ENCODE results near the gene MAPK8. TPM values are rescaled to one million over a fixed set of nuclear protein-coding genes. Genes with fewer than 3 reads are reported as not detected.
A peak's percentile ranks its signal among the peaks of the same experiment; 100 is the strongest.

Gene MAPK8
- total RNA-seq (2022) (55.7 and 63.4 TPM in 2 replicates), Bru-seq, nascent RNA (percentile 90 among the genes with signal in this experiment), BruChase-seq, experiment 1, labeled RNA remaining after a 6-hour chase (percentile 79 among the genes with signal in this experiment), BruChase-seq, experiment 2, labeled RNA remaining after a 2-hour chase (percentile 84 among the genes with signal in this experiment)
- long read RNA-seq, partial matches to known transcripts, result 0 of 10 reads
- long read RNA-seq, other reads (novel, unspliced or antisense), result 10 of 10 reads

- peaks cover 27% of the 10 kb centered on the region for H3K4me1 Mint-ChIP-seq (ENCODE audit: low read depth, unreplicated experiment)
- BruUV-seq (replicated peaks), result no TSS peak
- peak; percentile 96 for DNase-seq
- peaks cover 16% of the 10 kb centered on the region for H3K27me3 Mint-ChIP-seq (ENCODE audit: unreplicated experiment)
- no peak for TF ChIP-seq CTCF (IDR thresholded peaks at IDR 0.05; ENCODE audit: unreplicated experiment)
- H3K36me3 Mint-ChIP-seq (ENCODE audit: insufficient read depth, unreplicated experiment), result peaks cover 23% of the 10 kb centered on the region
- H3K4me3 Mint-ChIP-seq (ENCODE audit: low read depth, unreplicated experiment), result peak within 1 kb of the TSS; percentile 78
- CTCF ChIA-PET, result interaction anchor here (1.1 kb wide), 1 partner anchor 26 kb away, joined by 4 read pairs; no protein-coding TSS in a partner anchor
- intact Hi-C loops (cut with micrococcal nuclease; ENCODE audit: unreplicated experiment), result no loop called here
- H3K27ac Mint-ChIP-seq (ENCODE audit: unreplicated experiment), result peak within 1 kb of the TSS; percentile 16
- H3K9me3 Mint-ChIP-seq (ENCODE audit: low read depth, unreplicated experiment), result no peaks in the 10 kb centered on the region
These were observed at the start of gene MAPK8 for GRCh38 chr10:48306265-48306869. MAPK8 (plus strand) TSS chr10:48306677; CDS start chr10:48401661, 94,984 bp downstream.

GRCh38 chr10:48257407-48257961, 49.0 kb upstream of the MAPK8 start:
- DNase-seq, result no peak
- intact Hi-C loops (cut with micrococcal nuclease; ENCODE audit: unreplicated experiment), result loop anchor here (1.0 kb wide), 1 partner anchor 36 kb away; no protein-coding TSS in a partner anchor
- no TSS peak for BruUV-seq (replicated peaks)
- Mint-ChIP-seq H3K36me3 (ENCODE audit: insufficient read depth, unreplicated experiment) (no peaks in the 10 kb centered on the region), H3K4me3 (ENCODE audit: low read depth, unreplicated experiment) (no peak overlapping the region), H3K9me3 (ENCODE audit: low read depth, unreplicated experiment) (no peaks in the 10 kb centered on the region), H3K4me1 (ENCODE audit: low read depth, unreplicated experiment) (peaks cover 18% of the 10 kb centered on the region), H3K27me3 (ENCODE audit: unreplicated experiment) (peaks cover 32% of the 10 kb centered on the region), H3K27ac (ENCODE audit: unreplicated experiment) (no peak overlapping the region)
- TF ChIP-seq CTCF (IDR thresholded peaks at IDR 0.05; ENCODE audit: unreplicated experiment), result no peak
- CTCF ChIA-PET, result no interaction called here

- no peak overlapping the region for H3K4me3 Mint-ChIP-seq (ENCODE audit: low read depth, unreplicated experiment)
- no peaks in the 10 kb centered on the region for H3K36me3 Mint-ChIP-seq (ENCODE audit: insufficient read depth, unreplicated experiment)
- no TSS peak for BruUV-seq (replicated peaks)
- CTCF ChIA-PET, result no interaction called here
- intact Hi-C loops (cut with micrococcal nuclease; ENCODE audit: unreplicated experiment), result no loop called here
- no peak overlapping the region for H3K27ac Mint-ChIP-seq (ENCODE audit: unreplicated experiment)
- H3K4me1 Mint-ChIP-seq (ENCODE audit: low read depth, unreplicated experiment), result peaks cover 11% of the 10 kb centered on the region
- no peak for TF ChIP-seq CTCF (IDR thresholded peaks at IDR 0.05; ENCODE audit: unreplicated experiment)
- peaks cover 32% of the 10 kb centered on the region for H3K27me3 Mint-ChIP-seq (ENCODE audit: unreplicated experiment)
- no peaks in the 10 kb centered on the region for H3K9me3 Mint-ChIP-seq (ENCODE audit: low read depth, unreplicated experiment)
- DNase-seq, result no peak
These were observed 48.4 kb upstream of the MAPK8 start for GRCh38 chr10:48258105-48258504.

- Mint-ChIP-seq H3K9me3 (ENCODE audit: low read depth, unreplicated experiment) (no peaks in the 10 kb centered on the region), H3K27ac (ENCODE audit: unreplicated experiment) (no peak overlapping the region), H3K4me3 (ENCODE audit: low read depth, unreplicated experiment) (no peak overlapping the region), H3K27me3 (ENCODE audit: unreplicated experiment) (peaks cover 41% of the 10 kb centered on the region), H3K36me3 (ENCODE audit: insufficient read depth, unreplicated experiment) (no peaks in the 10 kb centered on the region), H3K4me1 (ENCODE audit: low read depth, unreplicated experiment) (no peaks in the 10 kb centered on the region)
- intact Hi-C loops (cut with micrococcal nuclease; ENCODE audit: unreplicated experiment), result no loop called here
- TF ChIP-seq CTCF (IDR thresholded peaks at IDR 0.05; ENCODE audit: unreplicated experiment), result no peak
- CTCF ChIA-PET, result no interaction called here
- no TSS peak for BruUV-seq (replicated peaks)
- DNase-seq, result no peak
These were observed 39.9 kb upstream of the MAPK8 start for GRCh38 chr10:48266528-48266927.
